HepG2 (cell line): ENCODE data around the gene TMCC1. TPM values are rescaled to one million over a fixed set of nuclear protein-coding genes. Genes with fewer than 3 reads are reported as not detected.

Experiments
- CAMTA2 ChIP-seq: sonication (generic); formaldehyde crosslinking; IDR thresholded peaks from 2 replicates; pipeline ENCODE4 v1.4.0; 2020; ENCODE audit warnings: mild to moderate bottlenecking, missing genetic modification reagents, borderline replicate concordance
- DNMT1 ChIP-seq: sonication (generic); formaldehyde crosslinking; IDR thresholded peaks from 2 replicates; pipeline ENCODE4 v1.5.1; 2020; ENCODE audit warnings: mild to moderate bottlenecking, missing genetic modification reagents
- FOXK1 ChIP-seq: sonication (generic); formaldehyde crosslinking; IDR thresholded peaks from 2 replicates; pipeline ENCODE4 v1.4.0; 2020; ENCODE audit warnings: low read depth, missing genetic modification reagents, borderline replicate concordance
- GABPA ChIP-seq, 2 experiments: IDR thresholded peaks; 2 replicates each; pipeline ENCODE4 v1.6.1; 2011 to 2016; ENCODE audit warnings: low read depth in 2 of 2, low read length in 1 of 2, missing biosample characterization in 1 of 2, missing genetic modification characterization in 1 of 2
- NPAS2 ChIP-seq: sonication (generic); formaldehyde crosslinking; IDR thresholded peaks from 2 replicates; pipeline ENCODE4 v1.8.0; 2022; ENCODE audit warnings: mild to moderate bottlenecking, missing genetic modification reagents, borderline replicate concordance
- PAWR ChIP-seq: sonication (generic); formaldehyde crosslinking; IDR thresholded peaks from 2 replicates; pipeline ENCODE4 v1.4.0; 2020; ENCODE audit warnings: missing genetic modification reagents, mild to moderate bottlenecking, borderline replicate concordance
- SSRP1 ChIP-seq: IDR thresholded peaks from 2 replicates; pipeline ENCODE4 v1.6.1; 2016; ENCODE audit warnings: control low read depth
- U2AF2 ChIP-seq: fragments of 200-400 bp; formaldehyde crosslinking; IDR thresholded peaks from 2 replicates; pipeline ENCODE4 v1.6.1; 2017; ENCODE audit warnings: low read depth, mild to moderate bottlenecking, low read length
- ZBTB38 ChIP-seq: sonication (generic); formaldehyde crosslinking; IDR thresholded peaks from 2 replicates; pipeline ENCODE4 v1.5.1; 2020; ENCODE audit warnings: mild to moderate bottlenecking, missing genetic modification reagents
- ZNF441 ChIP-seq: sonication (generic); formaldehyde crosslinking; IDR thresholded peaks from 2 replicates; pipeline ENCODE4 v1.7.0; 2021; ENCODE audit warnings: missing genetic modification reagents, borderline replicate concordance
- ZNF607 ChIP-seq: sonication (generic); formaldehyde crosslinking; IDR thresholded peaks from 2 replicates; pipeline ENCODE4 v1.5.1; 2020; ENCODE audit warnings: missing genetic modification reagents, mild to moderate bottlenecking, borderline replicate concordance
- polyA plus RNA-seq, 8 experiments: library from polyadenylated mRNA; depleted of rRNA in 3 of 8; stranded (reverse) in 7 of 8; unstranded in 1 of 8; fragments of >200 nt; fragmentation: Illumina TruSeq in 4 of 8; extraction: Trizol in 4 of 8; gene quantifications; 2 replicates each; pipeline versions ENCODE4 v1.2.1 to v1.2.3, GENCODE V29; 2011 to 2016; ENCODE audit warnings: low read depth in 4 of 8, missing spikeins in 1 of 8, mixed read lengths in 1 of 8; ENCODE audit not compliant: insufficient read depth in 1 of 8
- total RNA-seq, 5 experiments: library from RNA; depleted of rRNA; stranded (reverse); fragments of >200 nt; fragmentation: Illumina TruSeq; extraction: Trizol; gene quantifications; 2 replicates each; pipeline ENCODE4 v1.2.3, GENCODE V29; 2016; ENCODE audit warnings: low read depth in 1 of 5
- TF ChIP-seq, protein P1 (sequence below): sonication (generic); formaldehyde crosslinking; IDR thresholded peaks from 2 replicates; pipeline ENCODE4 v1.4.0; 2020; ENCODE audit warnings: missing genetic modification reagents
- TF ChIP-seq, protein P2 (sequence below): sonication (generic); formaldehyde crosslinking; IDR thresholded peaks from 2 replicates; pipeline ENCODE4 v1.4.0; 2020; ENCODE audit warnings: mild to moderate bottlenecking, low read depth, missing genetic modification reagents
- TF ChIP-seq, protein P3 (sequence below): sonication (generic); formaldehyde crosslinking; IDR thresholded peaks from 2 replicates; pipeline ENCODE4 v1.4.0; 2020; ENCODE audit warnings: mild to moderate bottlenecking, low read depth, missing genetic modification reagents
- TF ChIP-seq, protein P4 (sequence below): sonication (generic); formaldehyde crosslinking; IDR thresholded peaks from 2 replicates; pipeline ENCODE4 v1.4.0; 2020; ENCODE audit warnings: missing genetic modification reagents
- TF ChIP-seq, protein P5 (sequence below): IDR thresholded peaks from 2 replicates; pipeline ENCODE4 v1.4.0; 2020; ENCODE audit warnings: mild to moderate bottlenecking, missing genetic modification reagents

Gene TMCC1
- total and polyA plus RNA-seq, 2 of the 13 experiments (the other 11 are each of a cell fraction or from before 2014, with no cell fraction given) = 12.1 to 264 TPM

DNA sequence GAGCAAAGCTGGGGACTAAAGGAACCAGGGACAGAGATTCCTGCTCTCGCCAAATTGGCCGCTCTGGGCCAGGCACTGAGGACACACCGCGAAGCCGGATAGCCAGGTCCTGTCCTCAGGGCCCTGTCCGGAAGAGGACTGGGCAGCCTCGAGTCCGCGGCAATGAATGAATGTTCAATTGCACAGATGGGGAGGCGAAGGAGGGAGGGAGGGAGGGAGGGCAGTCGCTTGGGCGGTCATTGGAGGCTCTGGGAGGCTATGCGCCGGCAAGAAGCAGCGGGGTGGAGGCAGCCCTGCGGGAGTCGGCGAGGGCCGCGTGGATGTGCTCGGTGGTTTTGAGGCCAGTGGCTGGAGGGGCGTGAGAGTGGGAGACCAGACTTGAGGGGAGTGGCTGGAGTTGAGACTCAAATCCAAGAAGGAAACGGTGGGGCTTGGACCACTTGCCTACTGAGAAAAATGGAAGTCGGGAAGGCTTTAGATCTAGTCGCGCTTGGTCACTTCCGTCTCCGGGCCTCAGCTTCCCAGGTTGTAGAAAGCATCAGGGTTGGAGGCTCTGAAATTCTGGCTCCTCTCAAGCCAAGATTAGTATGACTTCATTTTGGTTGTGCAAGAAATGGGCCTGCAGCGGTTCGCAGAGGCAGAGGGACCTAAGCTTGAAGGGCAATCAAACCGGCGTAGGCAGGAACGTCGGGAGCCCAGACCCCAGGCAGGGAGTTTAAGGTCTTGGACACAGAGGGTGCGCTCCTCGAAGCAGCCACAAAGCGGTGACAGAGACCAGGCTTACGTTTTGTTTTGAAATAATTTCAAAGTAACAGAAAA, 266.0 kb downstream of the TMCC1 start (continued):
- TF ChIP-seq, protein P1, sequence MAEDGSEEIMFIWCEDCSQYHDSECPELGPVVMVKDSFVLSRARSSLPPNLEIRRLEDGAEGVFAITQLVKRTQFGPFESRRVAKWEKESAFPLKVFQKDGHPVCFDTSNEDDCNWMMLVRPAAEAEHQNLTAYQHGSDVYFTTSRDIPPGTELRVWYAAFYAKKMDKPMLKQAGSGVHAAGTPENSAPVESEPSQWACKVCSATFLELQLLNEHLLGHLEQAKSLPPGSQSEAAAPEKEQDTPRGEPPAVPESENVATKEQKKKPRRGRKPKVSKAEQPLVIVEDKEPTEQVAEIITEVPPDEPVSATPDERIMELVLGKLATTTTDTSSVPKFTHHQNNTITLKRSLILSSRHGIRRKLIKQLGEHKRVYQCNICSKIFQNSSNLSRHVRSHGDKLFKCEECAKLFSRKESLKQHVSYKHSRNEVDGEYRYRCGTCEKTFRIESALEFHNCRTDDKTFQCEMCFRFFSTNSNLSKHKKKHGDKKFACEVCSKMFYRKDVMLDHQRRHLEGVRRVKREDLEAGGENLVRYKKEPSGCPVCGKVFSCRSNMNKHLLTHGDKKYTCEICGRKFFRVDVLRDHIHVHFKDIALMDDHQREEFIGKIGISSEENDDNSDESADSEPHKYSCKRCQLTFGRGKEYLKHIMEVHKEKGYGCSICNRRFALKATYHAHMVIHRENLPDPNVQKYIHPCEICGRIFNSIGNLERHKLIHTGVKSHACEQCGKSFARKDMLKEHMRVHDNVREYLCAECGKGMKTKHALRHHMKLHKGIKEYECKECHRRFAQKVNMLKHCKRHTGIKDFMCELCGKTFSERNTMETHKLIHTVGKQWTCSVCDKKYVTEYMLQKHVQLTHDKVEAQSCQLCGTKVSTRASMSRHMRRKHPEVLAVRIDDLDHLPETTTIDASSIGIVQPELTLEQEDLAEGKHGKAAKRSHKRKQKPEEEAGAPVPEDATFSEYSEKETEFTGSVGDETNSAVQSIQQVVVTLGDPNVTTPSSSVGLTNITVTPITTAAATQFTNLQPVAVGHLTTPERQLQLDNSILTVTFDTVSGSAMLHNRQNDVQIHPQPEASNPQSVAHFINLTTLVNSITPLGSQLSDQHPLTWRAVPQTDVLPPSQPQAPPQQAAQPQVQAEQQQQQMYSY (CRISPR knock-in tag) = no peak
- no peak for TF ChIP-seq DNMT1 (CRISPR knock-in tag)
- TF ChIP-seq U2AF2 = no peak
- TF ChIP-seq, protein P2, sequence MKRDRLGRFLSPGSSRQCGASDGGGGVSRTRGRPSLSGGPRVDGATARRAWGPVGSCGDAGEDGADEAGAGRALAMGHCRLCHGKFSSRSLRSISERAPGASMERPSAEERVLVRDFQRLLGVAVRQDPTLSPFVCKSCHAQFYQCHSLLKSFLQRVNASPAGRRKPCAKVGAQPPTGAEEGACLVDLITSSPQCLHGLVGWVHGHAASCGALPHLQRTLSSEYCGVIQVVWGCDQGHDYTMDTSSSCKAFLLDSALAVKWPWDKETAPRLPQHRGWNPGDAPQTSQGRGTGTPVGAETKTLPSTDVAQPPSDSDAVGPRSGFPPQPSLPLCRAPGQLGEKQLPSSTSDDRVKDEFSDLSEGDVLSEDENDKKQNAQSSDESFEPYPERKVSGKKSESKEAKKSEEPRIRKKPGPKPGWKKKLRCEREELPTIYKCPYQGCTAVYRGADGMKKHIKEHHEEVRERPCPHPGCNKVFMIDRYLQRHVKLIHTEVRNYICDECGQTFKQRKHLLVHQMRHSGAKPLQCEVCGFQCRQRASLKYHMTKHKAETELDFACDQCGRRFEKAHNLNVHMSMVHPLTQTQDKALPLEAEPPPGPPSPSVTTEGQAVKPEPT (CRISPR knock-in tag) = 0 out of 2 replicates have a peak, but pooled peaks have one; percentile 5
- TF ChIP-seq NPAS2 = no peak
- TF ChIP-seq, protein P3, sequence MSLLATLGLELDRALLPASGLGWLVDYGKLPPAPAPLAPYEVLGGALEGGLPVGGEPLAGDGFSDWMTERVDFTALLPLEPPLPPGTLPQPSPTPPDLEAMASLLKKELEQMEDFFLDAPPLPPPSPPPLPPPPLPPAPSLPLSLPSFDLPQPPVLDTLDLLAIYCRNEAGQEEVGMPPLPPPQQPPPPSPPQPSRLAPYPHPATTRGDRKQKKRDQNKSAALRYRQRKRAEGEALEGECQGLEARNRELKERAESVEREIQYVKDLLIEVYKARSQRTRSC (CRISPR knock-in tag) = no peak
- TF ChIP-seq ZNF607 (CRISPR knock-in tag) = no peak
- TF ChIP-seq, protein P4, sequence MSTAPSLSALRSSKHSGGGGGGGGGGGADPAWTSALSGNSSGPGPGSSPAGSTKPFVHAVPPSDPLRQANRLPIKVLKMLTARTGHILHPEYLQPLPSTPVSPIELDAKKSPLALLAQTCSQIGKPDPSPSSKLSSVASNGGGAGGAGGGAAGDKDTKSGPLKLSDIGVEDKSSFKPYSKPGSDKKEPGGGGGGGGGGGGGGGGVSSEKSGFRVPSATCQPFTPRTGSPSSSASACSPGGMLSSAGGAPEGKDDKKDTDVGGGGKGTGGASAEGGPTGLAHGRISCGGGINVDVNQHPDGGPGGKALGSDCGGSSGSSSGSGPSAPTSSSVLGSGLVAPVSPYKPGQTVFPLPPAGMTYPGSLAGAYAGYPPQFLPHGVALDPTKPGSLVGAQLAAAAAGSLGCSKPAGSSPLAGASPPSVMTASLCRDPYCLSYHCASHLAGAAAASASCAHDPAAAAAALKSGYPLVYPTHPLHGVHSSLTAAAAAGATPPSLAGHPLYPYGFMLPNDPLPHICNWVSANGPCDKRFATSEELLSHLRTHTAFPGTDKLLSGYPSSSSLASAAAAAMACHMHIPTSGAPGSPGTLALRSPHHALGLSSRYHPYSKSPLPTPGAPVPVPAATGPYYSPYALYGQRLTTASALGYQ (CRISPR knock-in tag) = no peak
- TF ChIP-seq PAWR = no peak
- TF ChIP-seq GABPA (IDR thresholded peaks at IDR 0.05; ENCODE audit: low read depth, low read length) = no peak
- peak; percentile 55 for TF ChIP-seq GABPA (CRISPR knock-in tag; IDR thresholded peaks at IDR 0.05; ENCODE audit: low read depth)
- TF ChIP-seq FOXK1 (CRISPR knock-in tag) = no peak; the same call in 1 of the 2 replicates
- TF ChIP-seq, protein P5, sequence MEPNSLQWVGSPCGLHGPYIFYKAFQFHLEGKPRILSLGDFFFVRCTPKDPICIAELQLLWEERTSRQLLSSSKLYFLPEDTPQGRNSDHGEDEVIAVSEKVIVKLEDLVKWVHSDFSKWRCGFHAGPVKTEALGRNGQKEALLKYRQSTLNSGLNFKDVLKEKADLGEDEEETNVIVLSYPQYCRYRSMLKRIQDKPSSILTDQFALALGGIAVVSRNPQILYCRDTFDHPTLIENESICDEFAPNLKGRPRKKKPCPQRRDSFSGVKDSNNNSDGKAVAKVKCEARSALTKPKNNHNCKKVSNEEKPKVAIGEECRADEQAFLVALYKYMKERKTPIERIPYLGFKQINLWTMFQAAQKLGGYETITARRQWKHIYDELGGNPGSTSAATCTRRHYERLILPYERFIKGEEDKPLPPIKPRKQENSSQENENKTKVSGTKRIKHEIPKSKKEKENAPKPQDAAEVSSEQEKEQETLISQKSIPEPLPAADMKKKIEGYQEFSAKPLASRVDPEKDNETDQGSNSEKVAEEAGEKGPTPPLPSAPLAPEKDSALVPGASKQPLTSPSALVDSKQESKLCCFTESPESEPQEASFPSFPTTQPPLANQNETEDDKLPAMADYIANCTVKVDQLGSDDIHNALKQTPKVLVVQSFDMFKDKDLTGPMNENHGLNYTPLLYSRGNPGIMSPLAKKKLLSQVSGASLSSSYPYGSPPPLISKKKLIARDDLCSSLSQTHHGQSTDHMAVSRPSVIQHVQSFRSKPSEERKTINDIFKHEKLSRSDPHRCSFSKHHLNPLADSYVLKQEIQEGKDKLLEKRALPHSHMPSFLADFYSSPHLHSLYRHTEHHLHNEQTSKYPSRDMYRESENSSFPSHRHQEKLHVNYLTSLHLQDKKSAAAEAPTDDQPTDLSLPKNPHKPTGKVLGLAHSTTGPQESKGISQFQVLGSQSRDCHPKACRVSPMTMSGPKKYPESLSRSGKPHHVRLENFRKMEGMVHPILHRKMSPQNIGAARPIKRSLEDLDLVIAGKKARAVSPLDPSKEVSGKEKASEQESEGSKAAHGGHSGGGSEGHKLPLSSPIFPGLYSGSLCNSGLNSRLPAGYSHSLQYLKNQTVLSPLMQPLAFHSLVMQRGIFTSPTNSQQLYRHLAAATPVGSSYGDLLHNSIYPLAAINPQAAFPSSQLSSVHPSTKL (CRISPR knock-in tag) = no peak
- TF ChIP-seq ZNF441 (CRISPR knock-in tag) = no peak; the same call in 1 of the 2 replicates
- no peak for TF ChIP-seq ZBTB38 (CRISPR knock-in tag)
- TF ChIP-seq SSRP1 = peak; percentile 87
- TF ChIP-seq CAMTA2 (CRISPR knock-in tag) = no peak
